SU-DHL-6 (cell line): Measurements from ENCODE around the gene OXT.

Experiments
- H2AFZ ChIP-seq: fragments of 200-600 bp; sonication (generic); 2 replicates; pipeline ENCODE4 v1.6.1; 2014; ENCODE audit warnings: low read depth, mild to moderate bottlenecking, moderate library complexity, mixed read lengths, antibody characterized with exemption, low read length; ENCODE audit not compliant: severe bottlenecking
- H3F3A ChIP-seq: fragments of 200-600 bp; shearing (Covaris generic); 2 replicates; pipeline ENCODE4 v1.6.0; 2016; ENCODE audit warnings: antibody characterized with exemption, mild to moderate bottlenecking; ENCODE audit not compliant: insufficient read depth
- H3K27ac ChIP-seq: fragments of 200-600 bp; sonication (generic); 2 replicates; pipeline ENCODE4 v1.5.1; 2016; ENCODE audit warnings: low read depth, mild to moderate bottlenecking, low read length, moderate library complexity, mixed read lengths
- H3K27me3 ChIP-seq: fragments of 200-600 bp; sonication (generic), shearing (Covaris generic); 2 replicates; pipeline ENCODE4 v1.6.0; 2014; ENCODE audit warnings: mild to moderate bottlenecking, low read length
- H3K36me3 ChIP-seq: fragments of 200-600 bp; sonication (generic); 2 replicates; pipeline ENCODE4 v1.6.1; 2014; ENCODE audit warnings: mild to moderate bottlenecking, low read length, mixed read lengths
- H3K4me2 ChIP-seq: fragments of 300-600, 200-600 bp; shearing (Covaris generic), sonication (generic); 2 replicates; pipeline ENCODE4 v1.6.0; 2014; ENCODE audit warnings: low read length, low read depth, mild to moderate bottlenecking; ENCODE audit not compliant: poor library complexity, severe bottlenecking
- H3K4me3 ChIP-seq: fragments of 200-600 bp; sonication (generic); 2 replicates; pipeline ENCODE4 v1.5.1; 2014; ENCODE audit warnings: antibody characterized with exemption, low read length, mild to moderate bottlenecking, mixed read lengths; ENCODE audit not compliant: insufficient read depth, poor library complexity, severe bottlenecking
- H3K79me2 ChIP-seq: fragments of 200-600 bp; sonication (generic); 2 replicates; pipeline ENCODE4 v1.6.1; 2014; ENCODE audit warnings: mild to moderate bottlenecking, low read length, moderate library complexity; ENCODE audit not compliant: insufficient read depth
- H3K9ac ChIP-seq: fragments of 200-600 bp; sonication (generic); 2 replicates; pipeline ENCODE4 v1.7.0; 2014; ENCODE audit warnings: mild to moderate bottlenecking, low read length
- H3K9me2 ChIP-seq: fragments of 200-600 bp; sonication (generic); replicated peaks from 2 replicates; pipeline ENCODE4 v1.6.1; 2014; ENCODE audit warnings: low read length; ENCODE audit not compliant: insufficient read depth
- H3K9me3 ChIP-seq: fragments of 200-600 bp; sonication (generic); 2 replicates; pipeline ENCODE4 v1.6.1; 2014; ENCODE audit warnings: low read length, mixed read lengths; ENCODE audit not compliant: insufficient read depth
- H4K20me1 ChIP-seq: fragments of 200-600 bp; sonication (generic); 2 replicates; pipeline ENCODE4 v1.6.1; 2014; ENCODE audit warnings: low read depth, mild to moderate bottlenecking, antibody characterized with exemption, low read length, moderate library complexity, mixed read lengths
- EZH2phosphoT487 ChIP-seq: fragments of 200-600 bp; sonication (generic), shearing (Covaris generic); conservative IDR thresholded peaks from 2 replicates; pipeline ENCODE4 v1.6.1; 2018; ENCODE audit warnings: mild to moderate bottlenecking, antibody characterized with exemption, low read length, moderate library complexity, mixed read lengths
- TF ChIP-seq, protein P1 (sequence below): fragments of 200-600 bp; sonication (generic); IDR thresholded peaks from one replicate; pipeline ENCODE4 v1.5.1; 2017; ENCODE audit warnings: antibody characterized with exemption, mild to moderate bottlenecking, low read length, moderate library complexity; ENCODE audit not compliant: insufficient read depth, poor library complexity, severe bottlenecking

Gene OXT

DNA sequence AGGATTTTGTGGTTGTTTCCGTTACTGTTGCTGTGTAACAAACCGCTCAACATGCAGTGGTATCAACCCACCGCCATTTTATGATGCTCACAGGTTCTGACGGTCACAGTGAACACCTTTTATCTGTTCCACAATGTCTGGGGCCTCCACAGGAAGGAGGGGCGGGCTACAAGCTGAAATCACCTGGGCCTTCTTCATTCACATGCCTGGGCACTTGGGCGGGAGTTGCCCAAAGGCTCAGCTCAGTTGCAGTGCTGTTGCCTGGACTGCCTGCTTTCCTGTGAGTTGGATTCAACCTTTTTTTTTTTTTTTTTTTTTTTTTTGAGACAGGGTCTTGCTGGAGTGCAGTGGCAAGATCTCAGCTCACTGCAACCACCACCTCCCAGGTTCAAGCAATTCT, 29.8 kb downstream of the OXT start:
- Histone ChIP-seq H3K36me3 (no peaks in the 10 kb centered on the region), H3F3A (no peaks in the 10 kb centered on the region), H3K27ac (no peak overlapping the region), H4K20me1 (no peaks in the 10 kb centered on the region), H3K9me3 (no peaks in the 10 kb centered on the region), H3K27me3 (no peaks in the 10 kb centered on the region), H3K9me2 (no peaks in the 10 kb centered on the region), H3K4me2 (no peak overlapping the region), H2AFZ (no peak overlapping the region), H3K9ac (no peak overlapping the region), H3K79me2 (no peaks in the 10 kb centered on the region), H3K4me3 (no peak overlapping the region)
- no peak for TF ChIP-seq EZH2phosphoT487
- TF ChIP-seq, protein P1, sequence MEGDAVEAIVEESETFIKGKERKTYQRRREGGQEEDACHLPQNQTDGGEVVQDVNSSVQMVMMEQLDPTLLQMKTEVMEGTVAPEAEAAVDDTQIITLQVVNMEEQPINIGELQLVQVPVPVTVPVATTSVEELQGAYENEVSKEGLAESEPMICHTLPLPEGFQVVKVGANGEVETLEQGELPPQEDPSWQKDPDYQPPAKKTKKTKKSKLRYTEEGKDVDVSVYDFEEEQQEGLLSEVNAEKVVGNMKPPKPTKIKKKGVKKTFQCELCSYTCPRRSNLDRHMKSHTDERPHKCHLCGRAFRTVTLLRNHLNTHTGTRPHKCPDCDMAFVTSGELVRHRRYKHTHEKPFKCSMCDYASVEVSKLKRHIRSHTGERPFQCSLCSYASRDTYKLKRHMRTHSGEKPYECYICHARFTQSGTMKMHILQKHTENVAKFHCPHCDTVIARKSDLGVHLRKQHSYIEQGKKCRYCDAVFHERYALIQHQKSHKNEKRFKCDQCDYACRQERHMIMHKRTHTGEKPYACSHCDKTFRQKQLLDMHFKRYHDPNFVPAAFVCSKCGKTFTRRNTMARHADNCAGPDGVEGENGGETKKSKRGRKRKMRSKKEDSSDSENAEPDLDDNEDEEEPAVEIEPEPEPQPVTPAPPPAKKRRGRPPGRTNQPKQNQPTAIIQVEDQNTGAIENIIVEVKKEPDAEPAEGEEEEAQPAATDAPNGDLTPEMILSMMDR, result no peak

DNA sequence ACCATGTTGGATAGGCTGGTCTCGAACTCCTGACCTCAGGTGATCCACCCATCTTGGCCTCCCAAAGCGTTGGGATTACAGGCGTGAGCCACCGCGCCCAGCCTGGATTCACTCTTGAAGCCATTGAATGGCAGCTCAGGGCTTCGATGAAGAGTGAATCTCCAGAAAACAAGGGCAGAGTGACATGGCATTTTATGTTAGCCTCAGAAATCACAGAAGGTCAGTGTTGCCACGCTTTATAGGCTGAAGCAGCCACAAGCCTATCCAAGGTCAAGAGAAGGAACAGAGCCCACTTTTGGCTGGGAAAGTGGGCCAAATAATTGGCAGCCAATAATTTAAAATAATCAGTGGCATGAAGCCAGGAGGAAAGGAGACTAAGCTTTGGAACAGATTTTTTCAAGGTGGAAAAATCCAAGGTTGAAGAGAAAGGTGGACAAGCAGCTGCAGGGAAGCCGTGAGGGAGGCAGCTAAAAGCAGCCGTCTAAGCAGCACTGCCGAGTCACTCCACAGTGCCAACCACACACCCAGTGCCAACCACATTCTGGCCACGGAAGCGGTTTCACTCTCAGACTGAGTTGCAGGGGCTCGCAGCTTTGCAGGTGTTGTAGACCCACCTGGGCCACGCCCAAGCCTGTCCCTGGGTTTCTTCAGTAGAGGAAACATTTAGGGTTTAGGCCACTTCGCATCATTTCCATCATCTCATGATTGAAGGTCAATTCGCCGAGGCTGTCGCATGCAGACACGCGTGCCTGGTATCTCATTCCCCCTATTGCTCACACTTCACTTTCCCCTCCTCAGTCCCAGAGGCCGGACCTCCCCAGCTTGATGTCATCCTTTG, 30.5 kb downstream of the OXT start:
- H3F3A ChIP-seq, result no peaks in the 10 kb centered on the region
- TF ChIP-seq EZH2phosphoT487, result no peak
- TF ChIP-seq, protein P1, result no peak
- H3K9me2 ChIP-seq, result no peaks in the 10 kb centered on the region
- no peaks in the 10 kb centered on the region for H3K9me3 ChIP-seq
- H3K9ac ChIP-seq, result no peak overlapping the region
- no peak overlapping the region for H3K4me2 ChIP-seq
- no peaks in the 10 kb centered on the region for H3K79me2 ChIP-seq
- H3K4me3 ChIP-seq, result no peak overlapping the region
- no peaks in the 10 kb centered on the region for H4K20me1 ChIP-seq
- no peak overlapping the region for H2AFZ ChIP-seq
- no peaks in the 10 kb centered on the region for H3K27me3 ChIP-seq
- H3K27ac ChIP-seq, result no peak overlapping the region
- no peaks in the 10 kb centered on the region for H3K36me3 ChIP-seq

DNA sequence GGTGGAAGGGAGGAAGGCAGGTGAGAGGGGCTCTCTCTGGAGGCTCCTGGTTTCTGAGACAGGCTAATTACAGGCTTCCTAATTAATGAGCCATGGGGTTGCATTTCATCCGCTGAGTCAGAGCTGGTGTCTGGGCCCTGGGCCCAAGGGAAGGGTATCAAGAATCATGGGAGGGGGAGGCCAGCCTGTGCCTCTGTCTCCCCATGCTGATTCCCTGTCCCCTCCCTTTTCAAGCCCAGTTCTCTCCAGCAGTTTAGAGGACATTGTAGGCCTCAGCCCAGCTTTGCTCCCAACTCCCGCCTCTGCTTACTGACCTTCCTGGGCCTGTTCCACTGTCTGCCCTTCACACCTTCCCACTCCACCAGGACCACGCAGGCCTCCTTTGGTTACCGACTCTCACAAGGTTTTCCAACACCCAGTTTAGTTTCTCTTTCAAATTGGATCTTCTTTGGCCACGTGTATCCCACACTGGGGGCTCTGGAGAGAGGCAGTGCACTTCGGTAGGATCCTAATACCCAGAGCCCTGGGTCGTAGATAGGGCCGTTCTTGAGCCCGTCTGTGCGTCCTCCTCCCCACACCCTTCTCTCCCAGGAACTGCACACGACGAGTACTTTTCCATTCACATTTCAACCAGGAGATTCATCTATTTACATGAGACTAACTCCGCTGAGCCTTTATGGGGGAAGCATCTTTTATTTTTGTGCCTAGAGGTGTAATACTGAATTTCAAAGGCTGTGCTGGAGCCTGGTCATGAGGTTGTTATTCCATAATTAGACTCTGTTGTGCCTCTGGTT, 31.4 kb downstream of the OXT start:
- H3K9ac ChIP-seq, result no peak overlapping the region
- no peaks in the 10 kb centered on the region for H3F3A ChIP-seq
- H3K36me3 ChIP-seq, result no peaks in the 10 kb centered on the region
- H3K79me2 ChIP-seq, result no peaks in the 10 kb centered on the region
- H3K9me3 ChIP-seq, result no peaks in the 10 kb centered on the region
- no peaks in the 10 kb centered on the region for H3K9me2 ChIP-seq
- H3K4me3 ChIP-seq, result no peak overlapping the region
- no peak overlapping the region for H2AFZ ChIP-seq
- H3K27ac ChIP-seq, result no peak overlapping the region
- no peak overlapping the region for H3K4me2 ChIP-seq
- no peaks in the 10 kb centered on the region for H3K27me3 ChIP-seq
- TF ChIP-seq EZH2phosphoT487, result no peak
- TF ChIP-seq, protein P1, result no peak
- no peaks in the 10 kb centered on the region for H4K20me1 ChIP-seq
